Omental fat pad (tissue), 4 donors: ENCODE results near the gene FAM3B. TPM values are rescaled to one million over a fixed set of nuclear protein-coding genes. Genes with fewer than 3 reads are reported as not detected.

Experiments
- ATAC-seq: fragments of 150-250 bp; one replicate; pipeline ENCODE4 v1.9.1; 2016; ENCODE audit warnings: mild to moderate bottlenecking, moderate library complexity; ENCODE audit not compliant: low FRiP score
- DNase-seq: peaks from one replicate; pipeline ENCODE4 v3.0.0-alpha.2; 2019; ENCODE audit warnings: low spot score
- total RNA-seq, 4 donors: library from RNA; depleted of rRNA; stranded (reverse); fragments of >200 nt; gene quantifications; one replicate each; pipeline ENCODE4 v1.1.0, GENCODE V29; 2016
- TF ChIP-seq, protein P1 (sequence below), 3 donors: fragments of 450-650 bp; IDR thresholded peaks; one replicate each; pipeline ENCODE4 v1.5.1; 2016 to 2017; ENCODE audit warnings: antibody characterized with exemption in 3 of 3, mild to moderate bottlenecking in 3 of 3, moderate library complexity in 2 of 3

The FAM3B gene
- total RNA-seq, 4 donors from 2014 or later: 0.72 to 1.8 (median 1.2) TPM; not detected in 1

GRCh38 chr21:41387042-41387819 lies 70.6 kb downstream of the FAM3B start:
- ATAC-seq: no peak
- TF ChIP-seq, protein P1, sequence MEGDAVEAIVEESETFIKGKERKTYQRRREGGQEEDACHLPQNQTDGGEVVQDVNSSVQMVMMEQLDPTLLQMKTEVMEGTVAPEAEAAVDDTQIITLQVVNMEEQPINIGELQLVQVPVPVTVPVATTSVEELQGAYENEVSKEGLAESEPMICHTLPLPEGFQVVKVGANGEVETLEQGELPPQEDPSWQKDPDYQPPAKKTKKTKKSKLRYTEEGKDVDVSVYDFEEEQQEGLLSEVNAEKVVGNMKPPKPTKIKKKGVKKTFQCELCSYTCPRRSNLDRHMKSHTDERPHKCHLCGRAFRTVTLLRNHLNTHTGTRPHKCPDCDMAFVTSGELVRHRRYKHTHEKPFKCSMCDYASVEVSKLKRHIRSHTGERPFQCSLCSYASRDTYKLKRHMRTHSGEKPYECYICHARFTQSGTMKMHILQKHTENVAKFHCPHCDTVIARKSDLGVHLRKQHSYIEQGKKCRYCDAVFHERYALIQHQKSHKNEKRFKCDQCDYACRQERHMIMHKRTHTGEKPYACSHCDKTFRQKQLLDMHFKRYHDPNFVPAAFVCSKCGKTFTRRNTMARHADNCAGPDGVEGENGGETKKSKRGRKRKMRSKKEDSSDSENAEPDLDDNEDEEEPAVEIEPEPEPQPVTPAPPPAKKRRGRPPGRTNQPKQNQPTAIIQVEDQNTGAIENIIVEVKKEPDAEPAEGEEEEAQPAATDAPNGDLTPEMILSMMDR (IDR thresholded peaks at IDR 0.05): no peak
- no peak for DNase-seq

- DNase-seq: no peak
- TF ChIP-seq, protein P1 (IDR thresholded peaks at IDR 0.05): no peak
- ATAC-seq: no peak
These were observed 71.2 kb downstream of the FAM3B start for GRCh38 chr21:41387824-41388223.

DNA sequence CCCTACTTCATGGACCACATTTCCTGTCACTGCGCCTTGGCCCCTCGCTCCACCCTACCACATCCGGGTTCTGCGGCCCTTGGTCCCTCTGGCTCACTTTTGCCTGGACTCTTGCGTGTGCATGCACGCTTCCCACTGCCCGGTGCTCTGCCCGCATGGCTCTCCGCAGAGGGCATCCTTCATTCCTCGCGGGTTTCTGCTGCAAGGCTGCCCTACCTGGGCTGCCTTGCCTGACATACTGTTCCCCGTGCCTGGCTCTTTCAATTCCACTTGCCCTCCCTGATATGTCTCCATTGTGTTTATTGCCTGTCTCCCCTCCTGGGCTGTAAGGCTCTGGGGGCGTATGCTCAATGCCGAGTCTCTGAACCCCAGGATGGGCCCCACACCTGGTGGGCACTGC lies 71.7 kb downstream of the FAM3B start:
- TF ChIP-seq, protein P1 (IDR thresholded peaks at IDR 0.05): no peak
- DNase-seq (no peak), ATAC-seq (no peak)

- DNase-seq (no peak), ATAC-seq (no peak)
- TF ChIP-seq, protein P1 (IDR thresholded peaks at IDR 0.05): no peak
These were observed 73.5 kb downstream of the FAM3B start for GRCh38 chr21:41390043-41390639.

- TF ChIP-seq, protein P1 (IDR thresholded peaks at IDR 0.05): no peak
- ATAC-seq: no peak
- no peak for DNase-seq
These were observed 77.4 kb downstream of the FAM3B start for GRCh38 chr21:41393876-41394465.

- no peak for DNase-seq
- no peak for ATAC-seq
- TF ChIP-seq, protein P1 (IDR thresholded peaks at IDR 0.05): no peak
These were observed 80.0 kb downstream of the FAM3B start for GRCh38 chr21:41396558-41397075.
